Cerebellar cortex (tissue), 1 donor: ENCODE measurements around the gene MARCHF11.

Experiments
- DNase-seq: peaks from one replicate; pipeline ENCODE4 v3.0.0-alpha.2; 2015; ENCODE audit warnings: low spot score

The MARCHF11 gene, protein sequence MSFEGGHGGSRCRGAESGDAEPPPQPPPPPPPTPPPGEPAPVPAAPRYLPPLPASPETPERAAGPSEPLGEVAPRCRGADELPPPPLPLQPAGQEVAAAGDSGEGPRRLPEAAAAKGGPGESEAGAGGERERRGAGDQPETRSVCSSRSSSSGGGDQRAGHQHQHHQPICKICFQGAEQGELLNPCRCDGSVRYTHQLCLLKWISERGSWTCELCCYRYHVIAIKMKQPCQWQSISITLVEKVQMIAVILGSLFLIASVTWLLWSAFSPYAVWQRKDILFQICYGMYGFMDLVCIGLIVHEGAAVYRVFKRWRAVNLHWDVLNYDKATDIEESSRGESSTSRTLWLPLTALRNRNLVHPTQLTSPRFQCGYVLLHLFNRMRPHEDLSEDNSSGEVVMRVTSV

GRCh38 chr5:16179511-16179935, at the start of gene MARCHF11:
Gene MARCHF11 (minus strand): TSS chr5:16179791. CDS start chr5:16179575, 216 bp downstream.
- DNase-seq, result no peak

GRCh38 chr5:16225927-16226326, 46.3 kb upstream of the MARCHF11 start:
- no peak for DNase-seq

GRCh38 chr5:16192311-16192710, 12.7 kb upstream of the MARCHF11 start:
- DNase-seq, result no peak

- DNase-seq, result no peak
These were observed 1.1 kb upstream of the MARCHF11 start for GRCh38 chr5:16180789-16181082.

GRCh38 chr5:16179936-16180788, 571 bp upstream of the MARCHF11 start:
- DNase-seq, result no peak

- peak; percentile 25 for DNase-seq
These were observed 732 bp downstream of the MARCHF11 start for GRCh38 chr5:16178745-16179372.

GRCh38 chr5:16169550-16169949, 10.0 kb downstream of the MARCHF11 start:
- no peak for DNase-seq

DNA sequence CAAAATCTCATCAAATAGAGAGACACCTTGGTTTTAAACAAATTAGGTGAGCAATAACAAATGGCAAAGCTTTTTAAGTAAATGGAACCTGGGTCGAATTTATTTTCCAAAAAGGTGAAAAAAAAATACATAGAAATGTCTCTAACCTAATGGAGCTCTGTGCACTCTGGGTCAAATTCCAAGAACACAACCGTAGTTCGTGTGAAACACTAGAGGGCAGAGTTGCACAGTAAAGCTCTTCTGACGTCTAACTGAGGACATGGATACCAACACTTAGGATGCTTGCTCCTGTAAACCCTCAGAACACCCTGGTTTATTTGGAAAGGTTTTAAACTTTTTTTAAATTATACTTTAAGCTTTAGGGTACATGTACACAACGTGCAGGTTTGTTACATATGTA, 18.9 kb downstream of the MARCHF11 start:
- DNase-seq, result peak; percentile 71

DNA sequence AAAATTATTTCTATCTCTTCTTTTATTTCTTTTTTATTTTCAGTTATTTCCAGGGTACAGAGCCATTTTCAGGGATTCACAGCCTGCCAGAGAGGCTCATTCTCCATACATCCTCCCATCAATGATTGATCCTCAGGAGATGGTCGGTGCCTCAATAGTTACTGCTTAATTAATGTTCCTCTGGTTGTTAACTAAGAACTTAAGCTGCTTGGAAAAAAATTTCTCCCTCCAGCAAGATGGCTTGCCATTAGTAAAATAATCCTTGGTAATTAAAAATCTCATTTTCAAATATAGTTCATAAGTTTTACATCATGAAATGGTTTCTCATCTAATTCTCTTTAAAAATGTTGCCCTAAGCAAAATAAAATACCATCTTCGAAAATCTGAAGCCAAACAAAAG, 20.0 kb downstream of the MARCHF11 start:
- DNase-seq, result no peak

DNA sequence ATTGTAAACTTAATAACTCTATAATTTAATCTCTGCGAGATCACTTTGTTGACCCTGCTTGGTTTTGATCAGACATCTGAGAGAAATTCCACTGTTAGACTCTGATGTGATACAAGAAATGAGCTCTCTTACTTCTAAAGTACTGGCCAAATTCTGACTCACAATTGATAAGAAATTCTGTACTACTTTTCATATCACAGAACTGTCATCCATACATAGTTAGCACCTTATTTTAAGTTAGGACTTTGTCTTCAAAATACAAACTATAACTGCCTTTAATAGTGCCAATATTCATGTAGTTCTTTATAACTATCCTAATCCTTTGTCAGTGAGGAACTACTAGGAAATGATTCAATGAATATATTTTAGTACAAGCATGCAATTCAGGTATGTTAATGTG, 23.4 kb downstream of the MARCHF11 start:
- DNase-seq, result no peak

- no peak for DNase-seq
These were observed 26.7 kb downstream of the MARCHF11 start for GRCh38 chr5:16152601-16153568.

DNA sequence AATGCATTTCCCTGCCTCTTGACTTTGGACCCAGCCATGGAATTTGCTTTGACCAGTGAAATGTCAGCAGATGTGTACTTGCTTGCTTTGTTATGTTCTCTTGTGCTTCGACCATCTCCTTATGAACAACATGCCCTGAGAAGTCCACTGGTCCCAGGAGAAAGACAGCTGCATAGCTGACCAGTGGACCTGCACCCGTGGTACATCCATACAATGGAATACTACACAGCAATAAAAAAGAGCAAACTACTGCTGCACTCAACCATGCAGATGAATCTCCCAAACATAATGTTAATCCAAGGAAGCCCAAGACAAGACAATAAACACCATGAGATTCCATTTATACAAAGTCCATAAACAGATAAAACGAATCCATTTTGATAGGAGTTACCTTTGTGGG, 30.0 kb downstream of the MARCHF11 start:
- DNase-seq, result no peak

DNA sequence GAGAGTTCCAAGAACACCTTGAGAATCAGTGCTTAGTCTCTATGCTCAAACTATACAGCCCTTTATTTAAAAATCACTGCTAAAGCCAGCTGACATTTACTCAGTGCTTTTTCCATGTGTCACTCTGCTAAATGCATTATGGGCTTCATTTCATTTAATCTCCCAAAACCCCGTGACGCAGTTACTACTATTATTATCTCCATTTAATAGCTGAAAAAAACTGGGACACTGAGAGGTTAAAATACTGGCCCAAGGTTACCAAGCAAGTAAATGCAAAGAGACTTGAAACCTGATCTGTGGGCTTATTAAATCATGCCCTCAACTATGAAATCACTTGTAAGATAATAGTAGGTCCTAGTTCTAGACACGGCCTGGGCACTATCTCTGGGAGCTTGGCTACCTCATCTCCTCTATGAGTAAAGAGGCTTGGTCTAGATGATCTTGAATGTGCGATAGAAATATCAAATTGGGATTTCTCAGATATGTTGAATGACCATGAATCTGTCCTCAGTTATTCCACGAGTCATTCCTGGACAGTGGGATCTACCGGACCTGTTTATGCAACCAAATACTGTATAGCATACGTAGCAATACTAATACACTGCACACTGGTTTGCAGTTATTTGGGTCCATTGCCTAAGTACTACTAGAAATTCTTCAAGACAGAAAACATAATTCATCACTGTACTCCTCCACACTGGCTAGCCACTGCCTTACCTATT, 32.3 kb downstream of the MARCHF11 start:
- DNase-seq, result no peak

GRCh38 chr5:16144416-16144815, 35.2 kb downstream of the MARCHF11 start:
- DNase-seq, result no peak

DNA sequence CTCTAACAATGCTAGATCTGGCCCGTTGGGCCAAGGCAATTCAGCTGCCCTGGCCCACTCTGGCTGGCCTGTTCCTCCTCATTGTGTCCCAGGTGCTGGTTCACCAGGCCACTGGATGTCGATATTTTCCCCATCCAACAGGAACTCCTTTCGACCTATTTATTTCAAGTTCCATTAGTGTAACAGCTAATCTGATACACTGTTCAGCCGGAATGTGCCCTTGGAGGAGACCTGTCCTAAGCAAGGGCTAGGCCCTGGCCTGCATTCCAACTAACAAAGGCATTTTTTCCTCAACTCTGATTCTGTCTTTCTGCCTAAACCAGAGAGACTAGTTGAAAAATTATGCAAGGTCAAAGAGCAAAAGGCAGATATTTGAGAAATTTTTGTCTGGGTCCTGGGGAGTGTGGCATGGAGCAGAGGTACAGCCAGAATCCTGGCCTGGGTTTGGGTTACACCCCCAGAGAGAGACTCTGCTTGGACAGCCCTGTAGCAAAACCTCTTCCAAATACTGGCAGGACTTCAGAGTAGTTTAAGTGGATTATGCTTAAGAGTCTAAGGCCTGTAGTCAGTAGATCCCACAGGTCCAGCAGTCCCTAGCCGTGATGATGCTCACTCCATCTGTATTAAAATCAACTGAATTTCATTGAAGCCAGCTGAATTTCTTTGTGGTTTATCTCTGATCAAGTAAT, 36.1 kb downstream of the MARCHF11 start:
- DNase-seq, result no peak

GRCh38 chr5:16140944-16141343, 38.6 kb downstream of the MARCHF11 start:
- no peak for DNase-seq

GRCh38 chr5:16140417-16140816, 39.2 kb downstream of the MARCHF11 start:
- no peak for DNase-seq

DNA sequence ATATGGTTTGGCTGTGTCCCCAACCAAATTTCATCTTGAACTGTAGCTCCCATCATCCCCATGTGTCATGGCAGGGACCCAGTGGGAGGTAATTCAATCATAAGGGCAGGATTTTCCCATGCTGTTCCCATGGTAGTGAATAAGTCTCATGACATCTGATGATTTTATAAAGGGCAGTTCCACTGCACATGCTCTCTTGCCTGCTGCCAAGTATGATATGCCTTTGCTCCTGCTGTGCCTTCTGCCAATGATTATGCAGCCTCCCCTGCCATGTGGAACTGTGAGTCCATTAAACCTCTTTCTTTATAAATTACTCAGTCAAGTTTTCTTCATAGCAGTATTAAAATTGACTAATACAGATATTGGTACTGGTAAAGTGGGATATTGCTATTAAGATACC, 42.4 kb downstream of the MARCHF11 start:
- no peak for DNase-seq

GRCh38 chr5:16135506-16135905, 44.1 kb downstream of the MARCHF11 start:
- no peak for DNase-seq

- DNase-seq, result no peak
These were observed 44.6 kb downstream of the MARCHF11 start for GRCh38 chr5:16135003-16135402.
